GM19455 (cell line): ENCODE results near the gene UBAC2.

ENCODE experiments used
- ATAC-seq: cut with Tn5 transposase; IDR thresholded peaks from one replicate; pipeline ENCODE4 v1.9.1; 2021; ENCODE audit not compliant: unreplicated experiment

Gene UBAC2

GRCh38 chr13:99429670-99430069, 229.0 kb downstream of the UBAC2 start:
- no peak for ATAC-seq

GRCh38 chr13:99431927-99432608, 231.4 kb downstream of the UBAC2 start:
- peak; percentile 32 for ATAC-seq

GRCh38 chr13:99432609-99433542, 232.2 kb downstream of the UBAC2 start:
- peak; percentile 54 for ATAC-seq

GRCh38 chr13:99433543-99434075, 233.0 kb downstream of the UBAC2 start:
- no peak for ATAC-seq

- ATAC-seq = no peak
Observed at GRCh38 chr13:99434258-99434788, 233.7 kb downstream of the UBAC2 start.

GRCh38 chr13:99435116-99435515, 234.5 kb downstream of the UBAC2 start:
- ATAC-seq = no peak

- no peak for ATAC-seq
Observed at GRCh38 chr13:99435998-99436397, 235.3 kb downstream of the UBAC2 start.
